MM.1S (cell line): ENCODE results near the gene MAB21L4.

ENCODE experiments used
- DNase-seq: peaks from one replicate; pipeline ENCODE4 v3.0.0-alpha.2; 2015
- H2AFZ ChIP-seq: fragments of 300-600 bp; sonication (generic); 2 replicates; pipeline ENCODE4 v1.6.0; 2016; ENCODE audit warnings: antibody characterized with exemption, low read length
- H3F3A ChIP-seq: fragments of 300-600 bp; sonication (generic); 2 replicates; pipeline ENCODE4 v1.6.1; 2016; ENCODE audit warnings: mild to moderate bottlenecking, antibody characterized with exemption, low read length, moderate library complexity, mixed read lengths; ENCODE audit not compliant: insufficient read depth
- H3K27ac ChIP-seq: fragments of 300-600 bp; sonication (generic); 2 replicates; pipeline ENCODE4 v1.5.1; 2016; ENCODE audit warnings: mild to moderate bottlenecking, low read length
- H3K27me3 ChIP-seq: fragments of 300-600 bp; sonication (generic); replicated peaks from 2 replicates; pipeline ENCODE4 v1.6.0; 2016; ENCODE audit warnings: low read length; ENCODE audit not compliant: insufficient read depth
- H3K36me3 ChIP-seq: fragments of 300-600 bp; sonication (generic); replicated peaks from 2 replicates; pipeline ENCODE4 v1.6.1; 2016; ENCODE audit warnings: mild to moderate bottlenecking, low read length, mixed read lengths; ENCODE audit not compliant: insufficient read depth
- H3K4me1 ChIP-seq: fragments of 300-600 bp; sonication (generic); 2 replicates; pipeline ENCODE4 v1.6.1; 2016; ENCODE audit warnings: low read length, mixed read lengths
- H3K4me2 ChIP-seq: fragments of 300-600 bp; sonication (generic); 2 replicates; pipeline ENCODE4 v1.6.0; 2016; ENCODE audit warnings: low read depth, low read length
- H3K4me3 ChIP-seq: fragments of 300-600 bp; sonication (generic); 2 replicates; pipeline ENCODE4 v1.5.1; 2016; ENCODE audit warnings: low read length, mixed read lengths
- H3K79me2 ChIP-seq: fragments of 300-600 bp; sonication (generic); 2 replicates; pipeline ENCODE4 v1.6.1; 2016; ENCODE audit warnings: mixed run types, low read length, mixed read lengths
- H3K9ac ChIP-seq: fragments of 300-600 bp; sonication (generic); 2 replicates; pipeline ENCODE4 v1.6.1; 2016; ENCODE audit warnings: low read length, mixed read lengths
- H3K9me2 ChIP-seq: fragments of 300-600 bp; sonication (generic); replicated peaks from 2 replicates; pipeline ENCODE4 v1.6.1; 2016; ENCODE audit warnings: mild to moderate bottlenecking, low read length, mixed read lengths; ENCODE audit not compliant: insufficient read depth
- H3K9me3 ChIP-seq: fragments of 300-600 bp; sonication (generic); replicated peaks from 2 replicates; pipeline ENCODE4 v1.6.1; 2016; ENCODE audit warnings: mild to moderate bottlenecking, low read length, mixed read lengths; ENCODE audit not compliant: insufficient read depth
- H4K20me1 ChIP-seq: fragments of 300-600 bp; sonication (generic); 2 replicates; pipeline ENCODE4 v1.6.1; 2016; ENCODE audit warnings: mild to moderate bottlenecking, low read length, moderate library complexity, mixed read lengths; ENCODE audit not compliant: insufficient read depth
- CTCF ChIP-seq: fragments of 300-600 bp; sonication (generic); IDR thresholded peaks from 2 replicates; pipeline ENCODE4 v1.5.1; 2016; ENCODE audit warnings: antibody characterized with exemption, low read length, mixed read lengths
- EZH2 ChIP-seq: fragments of 300-600 bp; sonication (generic); optimal IDR thresholded peaks from 2 replicates; pipeline ENCODE3; 2017; ENCODE audit warnings: low read depth, mild to moderate bottlenecking, antibody characterized with exemption, low read length, mixed read lengths
- EZH2phosphoT487 ChIP-seq: fragments of 300-600 bp; sonication (generic); IDR thresholded peaks from 2 replicates; pipeline ENCODE4 v1.6.1; 2018; ENCODE audit warnings: antibody characterized with exemption, low read length

The MAB21L4 gene

GRCh38 chr2:240913810-240914644, 18.1 kb upstream of the MAB21L4 start:
- Histone ChIP-seq H3K4me3 (no peak overlapping the region), H3K4me1 (no peaks in the 10 kb centered on the region), H3K36me3 (no peaks in the 10 kb centered on the region), H3K9ac (no peak overlapping the region), H3K79me2 (no peaks in the 10 kb centered on the region), H4K20me1 (no peaks in the 10 kb centered on the region), H3K4me2 (no peak overlapping the region), H3K9me2 (no peaks in the 10 kb centered on the region), H3K27me3 (peaks cover 59% of the 10 kb centered on the region), H2AFZ (no peak overlapping the region), H3F3A (no peaks in the 10 kb centered on the region), H3K27ac (no peak overlapping the region), H3K9me3 (no peaks in the 10 kb centered on the region)
- DNase-seq: no peak
- TF ChIP-seq EZH2: no peak
- peak; percentile 76 for TF ChIP-seq CTCF

DNA sequence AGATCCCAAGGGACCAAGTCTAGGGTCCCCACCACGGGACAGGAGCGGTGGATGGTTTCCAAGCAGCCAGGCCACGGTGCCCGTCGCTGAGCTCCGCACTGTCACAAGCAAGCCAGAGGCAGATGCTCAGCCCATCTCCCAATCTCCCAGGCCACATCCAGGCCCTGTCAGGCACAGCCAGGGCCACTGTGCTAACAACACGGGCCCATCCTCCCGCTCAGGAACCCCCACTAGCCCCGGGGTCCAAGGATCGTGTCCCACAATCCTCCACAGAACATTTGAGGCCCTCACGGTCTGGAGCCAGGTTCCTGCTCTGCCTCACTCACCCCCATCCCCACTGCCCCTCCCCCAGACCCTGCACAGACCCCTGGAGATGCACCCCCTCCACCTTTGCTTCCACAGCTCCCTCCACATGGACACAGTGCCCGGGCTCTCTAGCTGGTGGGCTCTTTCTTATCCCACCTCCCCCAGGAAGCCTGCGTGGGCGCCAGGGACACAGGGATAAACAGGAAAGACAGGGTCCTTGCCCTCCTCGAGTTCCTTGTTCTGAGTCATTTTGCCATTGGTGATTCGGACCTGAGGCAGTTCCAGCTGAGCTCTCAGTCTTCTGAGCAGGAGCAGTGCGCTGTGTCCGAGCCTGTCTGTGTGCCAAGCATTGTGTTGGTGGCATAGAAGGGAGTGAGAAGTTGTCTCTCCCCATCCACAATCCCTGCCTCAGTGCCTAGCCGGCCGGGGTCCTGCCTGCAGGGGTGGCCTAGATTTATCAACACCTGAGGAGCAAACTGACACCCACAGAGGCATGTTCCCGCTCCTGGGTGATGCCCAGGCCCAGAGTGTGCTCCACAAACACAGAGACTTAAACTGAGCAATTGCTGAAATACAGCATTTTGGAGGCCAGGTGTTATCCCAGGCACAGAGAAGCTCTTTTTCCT, 17.2 kb upstream of the MAB21L4 start:
- no peaks in the 10 kb centered on the region for H3K4me1 ChIP-seq
- no peak overlapping the region for H3K9ac ChIP-seq
- H3K27me3 ChIP-seq: peaks cover 59% of the 10 kb centered on the region
- no peaks in the 10 kb centered on the region for H3K79me2 ChIP-seq
- no peaks in the 10 kb centered on the region for H3K9me3 ChIP-seq
- H2AFZ ChIP-seq: no peak overlapping the region
- H3K4me3 ChIP-seq: no peak overlapping the region
- no peak for DNase-seq
- H3K9me2 ChIP-seq: no peaks in the 10 kb centered on the region
- H4K20me1 ChIP-seq: no peaks in the 10 kb centered on the region
- H3F3A ChIP-seq: no peaks in the 10 kb centered on the region
- no peaks in the 10 kb centered on the region for H3K36me3 ChIP-seq
- TF ChIP-seq EZH2phosphoT487 (no peak), CTCF (no peak), EZH2 (no peak)
- H3K27ac ChIP-seq: no peak overlapping the region
- H3K4me2 ChIP-seq: no peak overlapping the region

GRCh38 chr2:240911641-240912265, 15.8 kb upstream of the MAB21L4 start:
- Histone ChIP-seq H3K9me3 (no peaks in the 10 kb centered on the region), H3K4me3 (no peak overlapping the region), H3K27ac (no peak overlapping the region), H3K79me2 (no peaks in the 10 kb centered on the region), H3F3A (no peaks in the 10 kb centered on the region), H2AFZ (no peak overlapping the region), H3K9me2 (no peaks in the 10 kb centered on the region), H3K9ac (no peak overlapping the region), H4K20me1 (no peaks in the 10 kb centered on the region), H3K36me3 (no peaks in the 10 kb centered on the region), H3K27me3 (peaks cover 50% of the 10 kb centered on the region), H3K4me2 (no peak overlapping the region), H3K4me1 (no peaks in the 10 kb centered on the region)
- no peak for DNase-seq
- TF ChIP-seq CTCF: no peak
- TF ChIP-seq EZH2phosphoT487: no peak
- no peak for TF ChIP-seq EZH2
